ENCODE measurements around the gene DCLRE1C. TPM values are rescaled to one million over a fixed set of nuclear protein-coding genes. Genes with fewer than 3 reads are reported as not detected.

Gene DCLRE1C
- total and polyA plus RNA-seq, 4 donors: 0.93 to 9.9 (median 3.1) TPM

DNA sequence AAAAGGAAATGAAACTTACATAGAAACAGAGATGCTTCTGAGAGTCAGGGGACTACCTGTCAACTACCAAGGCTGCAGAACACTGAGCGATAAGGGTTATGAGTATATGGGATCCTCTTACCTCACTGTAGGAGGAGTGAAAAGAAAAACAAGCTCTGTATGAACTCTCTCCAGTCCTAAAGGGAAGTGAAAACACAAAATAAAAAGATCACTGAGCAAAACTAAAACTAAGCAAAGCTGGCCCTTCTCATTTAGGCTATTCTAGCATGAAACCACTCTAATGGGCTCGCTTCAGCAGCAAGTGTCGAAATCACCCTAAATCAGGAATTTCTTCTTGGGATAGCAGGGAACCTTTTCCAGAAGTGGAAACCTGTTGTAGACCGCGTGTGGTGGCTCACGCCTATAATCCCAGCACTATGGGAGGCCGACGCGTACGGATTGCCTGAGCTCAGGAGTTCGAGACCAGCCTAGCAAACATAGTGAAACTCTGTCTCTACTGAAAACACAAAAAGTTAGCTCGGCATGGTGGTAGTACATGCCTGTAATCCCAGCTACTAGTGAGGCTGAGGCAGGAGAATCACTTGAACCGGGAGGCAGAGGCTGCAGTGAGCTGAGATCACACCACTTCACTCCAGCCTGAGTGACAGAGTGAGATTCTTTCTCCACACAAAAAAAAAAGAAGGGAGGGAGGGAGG lies 27.0 kb downstream of the DCLRE1C start:
- H3K27me3 ChIP-seq (ENCODE audit: control insufficient read depth in 4 of 4, insufficient read depth in 4 of 4, low read length in 3 of 4): no peaks in the 10 kb centered on the region
- H3K4me1 ChIP-seq (ENCODE audit: control insufficient read depth in 4 of 4, insufficient read depth in 4 of 4, low read length in 3 of 4): no peaks in the 10 kb centered on the region
- H3K27ac ChIP-seq (ENCODE audit: low read depth in 1 of 2, low read length in 2 of 2): no peak overlapping the region
- no peak overlapping the region for H3K4me3 ChIP-seq (ENCODE audit: low read depth in 1 of 3, low read length in 3 of 3)
- TF ChIP-seq RXRA (IDR thresholded peaks at IDR 0.05) (no peak), FOXA2 (IDR thresholded peaks at IDR 0.05) (no peak), JUND (IDR thresholded peaks at IDR 0.05) (no peak), SP1 (IDR thresholded peaks at IDR 0.05) (no peak), HNF4A (conservative IDR thresholded peaks at IDR 0.05) (no peak), GABPA (IDR thresholded peaks at IDR 0.05 in 1 of 2, conservative IDR thresholded peaks at IDR 0.05 in 1 of 2) (no peak), TAF1 (conservative IDR thresholded peaks at IDR 0.05) (no peak), HNF4G (IDR thresholded peaks at IDR 0.05) (no peak), YY1 (IDR thresholded peaks at IDR 0.05) (no peak), RAD21 (IDR thresholded peaks at IDR 0.05) (no peak), EGR1 (IDR thresholded peaks at IDR 0.05; ENCODE audit: low read depth in 2 of 2) (no peak)
- TF ChIP-seq, protein P1, sequence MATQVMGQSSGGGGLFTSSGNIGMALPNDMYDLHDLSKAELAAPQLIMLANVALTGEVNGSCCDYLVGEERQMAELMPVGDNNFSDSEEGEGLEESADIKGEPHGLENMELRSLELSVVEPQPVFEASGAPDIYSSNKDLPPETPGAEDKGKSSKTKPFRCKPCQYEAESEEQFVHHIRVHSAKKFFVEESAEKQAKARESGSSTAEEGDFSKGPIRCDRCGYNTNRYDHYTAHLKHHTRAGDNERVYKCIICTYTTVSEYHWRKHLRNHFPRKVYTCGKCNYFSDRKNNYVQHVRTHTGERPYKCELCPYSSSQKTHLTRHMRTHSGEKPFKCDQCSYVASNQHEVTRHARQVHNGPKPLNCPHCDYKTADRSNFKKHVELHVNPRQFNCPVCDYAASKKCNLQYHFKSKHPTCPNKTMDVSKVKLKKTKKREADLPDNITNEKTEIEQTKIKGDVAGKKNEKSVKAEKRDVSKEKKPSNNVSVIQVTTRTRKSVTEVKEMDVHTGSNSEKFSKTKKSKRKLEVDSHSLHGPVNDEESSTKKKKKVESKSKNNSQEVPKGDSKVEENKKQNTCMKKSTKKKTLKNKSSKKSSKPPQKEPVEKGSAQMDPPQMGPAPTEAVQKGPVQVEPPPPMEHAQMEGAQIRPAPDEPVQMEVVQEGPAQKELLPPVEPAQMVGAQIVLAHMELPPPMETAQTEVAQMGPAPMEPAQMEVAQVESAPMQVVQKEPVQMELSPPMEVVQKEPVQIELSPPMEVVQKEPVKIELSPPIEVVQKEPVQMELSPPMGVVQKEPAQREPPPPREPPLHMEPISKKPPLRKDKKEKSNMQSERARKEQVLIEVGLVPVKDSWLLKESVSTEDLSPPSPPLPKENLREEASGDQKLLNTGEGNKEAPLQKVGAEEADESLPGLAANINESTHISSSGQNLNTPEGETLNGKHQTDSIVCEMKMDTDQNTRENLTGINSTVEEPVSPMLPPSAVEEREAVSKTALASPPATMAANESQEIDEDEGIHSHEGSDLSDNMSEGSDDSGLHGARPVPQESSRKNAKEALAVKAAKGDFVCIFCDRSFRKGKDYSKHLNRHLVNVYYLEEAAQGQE (IDR thresholded peaks at IDR 0.05): no peak
- TF ChIP-seq, protein P2, sequence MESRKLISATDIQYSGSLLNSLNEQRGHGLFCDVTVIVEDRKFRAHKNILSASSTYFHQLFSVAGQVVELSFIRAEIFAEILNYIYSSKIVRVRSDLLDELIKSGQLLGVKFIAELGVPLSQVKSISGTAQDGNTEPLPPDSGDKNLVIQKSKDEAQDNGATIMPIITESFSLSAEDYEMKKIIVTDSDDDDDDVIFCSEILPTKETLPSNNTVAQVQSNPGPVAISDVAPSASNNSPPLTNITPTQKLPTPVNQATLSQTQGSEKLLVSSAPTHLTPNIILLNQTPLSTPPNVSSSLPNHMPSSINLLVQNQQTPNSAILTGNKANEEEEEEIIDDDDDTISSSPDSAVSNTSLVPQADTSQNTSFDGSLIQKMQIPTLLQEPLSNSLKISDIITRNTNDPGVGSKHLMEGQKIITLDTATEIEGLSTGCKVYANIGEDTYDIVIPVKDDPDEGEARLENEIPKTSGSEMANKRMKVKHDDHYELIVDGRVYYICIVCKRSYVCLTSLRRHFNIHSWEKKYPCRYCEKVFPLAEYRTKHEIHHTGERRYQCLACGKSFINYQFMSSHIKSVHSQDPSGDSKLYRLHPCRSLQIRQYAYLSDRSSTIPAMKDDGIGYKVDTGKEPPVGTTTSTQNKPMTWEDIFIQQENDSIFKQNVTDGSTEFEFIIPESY (IDR thresholded peaks at IDR 0.05): no peak
- TF ChIP-seq, protein P3, sequence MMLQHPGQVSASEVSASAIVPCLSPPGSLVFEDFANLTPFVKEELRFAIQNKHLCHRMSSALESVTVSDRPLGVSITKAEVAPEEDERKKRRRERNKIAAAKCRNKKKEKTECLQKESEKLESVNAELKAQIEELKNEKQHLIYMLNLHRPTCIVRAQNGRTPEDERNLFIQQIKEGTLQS (IDR thresholded peaks at IDR 0.05): no peak
- TF ChIP-seq, protein P4, sequence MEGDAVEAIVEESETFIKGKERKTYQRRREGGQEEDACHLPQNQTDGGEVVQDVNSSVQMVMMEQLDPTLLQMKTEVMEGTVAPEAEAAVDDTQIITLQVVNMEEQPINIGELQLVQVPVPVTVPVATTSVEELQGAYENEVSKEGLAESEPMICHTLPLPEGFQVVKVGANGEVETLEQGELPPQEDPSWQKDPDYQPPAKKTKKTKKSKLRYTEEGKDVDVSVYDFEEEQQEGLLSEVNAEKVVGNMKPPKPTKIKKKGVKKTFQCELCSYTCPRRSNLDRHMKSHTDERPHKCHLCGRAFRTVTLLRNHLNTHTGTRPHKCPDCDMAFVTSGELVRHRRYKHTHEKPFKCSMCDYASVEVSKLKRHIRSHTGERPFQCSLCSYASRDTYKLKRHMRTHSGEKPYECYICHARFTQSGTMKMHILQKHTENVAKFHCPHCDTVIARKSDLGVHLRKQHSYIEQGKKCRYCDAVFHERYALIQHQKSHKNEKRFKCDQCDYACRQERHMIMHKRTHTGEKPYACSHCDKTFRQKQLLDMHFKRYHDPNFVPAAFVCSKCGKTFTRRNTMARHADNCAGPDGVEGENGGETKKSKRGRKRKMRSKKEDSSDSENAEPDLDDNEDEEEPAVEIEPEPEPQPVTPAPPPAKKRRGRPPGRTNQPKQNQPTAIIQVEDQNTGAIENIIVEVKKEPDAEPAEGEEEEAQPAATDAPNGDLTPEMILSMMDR (IDR thresholded peaks at IDR 0.05; ENCODE audit: low read depth, low read length, missing input control): no peak
- TF ChIP-seq, protein P5, sequence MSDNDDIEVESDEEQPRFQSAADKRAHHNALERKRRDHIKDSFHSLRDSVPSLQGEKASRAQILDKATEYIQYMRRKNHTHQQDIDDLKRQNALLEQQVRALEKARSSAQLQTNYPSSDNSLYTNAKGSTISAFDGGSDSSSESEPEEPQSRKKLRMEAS (IDR thresholded peaks at IDR 0.05): no peak
- peaks cover 0 to 19% (median 5%) of the 10 kb centered on the region in 4 donors for H3K36me3 ChIP-seq (ENCODE audit: control insufficient read depth in 4 of 4, insufficient read depth in 3 of 4, low read depth in 1 of 4, low read length in 3 of 4)
- no peak for DNase-seq (ENCODE audit: low spot score)
- no peak overlapping the region for H3K9ac ChIP-seq (ENCODE audit: low read depth in 1 of 2, low read length in 2 of 2)
- H3K9me3 ChIP-seq (ENCODE audit: control insufficient read depth in 4 of 4, low read length in 3 of 4): no peaks in the 10 kb centered on the region
- WGBS: 95% methylated on average over 13 of the region's 13 CpGs
